NT2/D1 (cell line): Measurements from ENCODE around the gene TMEM165.
A peak's percentile ranks its signal among the peaks of the same experiment; 100 is the strongest.

Experiments used
- DNase-seq: peaks from one replicate; pipeline ENCODE4 v3.0.0-alpha.2; 2011; ENCODE audit warnings: low read depth, low spot score
- H3K27me3 ChIP-seq: 2 replicates; pipeline ENCODE4 v1.6.0; 2011; ENCODE audit warnings: mild to moderate bottlenecking; ENCODE audit not compliant: insufficient read length, insufficient read depth
- H3K36me3 ChIP-seq: 2 replicates; pipeline ENCODE4 v1.6.1; 2011; ENCODE audit warnings: mild to moderate bottlenecking, low read length, mixed read lengths; ENCODE audit not compliant: insufficient read depth, insufficient read length
- H3K4me1 ChIP-seq: 2 replicates; pipeline ENCODE4 v1.5.1; 2011; ENCODE audit not compliant: insufficient read depth, insufficient read length
- H3K4me3 ChIP-seq: 2 replicates; pipeline ENCODE4 v1.5.1; 2011; ENCODE audit warnings: low read depth; ENCODE audit not compliant: insufficient read length
- H3K9ac ChIP-seq: 2 replicates; pipeline ENCODE4 v1.6.0; 2011; ENCODE audit warnings: low read depth; ENCODE audit not compliant: insufficient read length
- H3K9me3 ChIP-seq: 2 replicates; pipeline ENCODE4 v1.5.1; 2011; ENCODE audit warnings: mild to moderate bottlenecking, low read length; ENCODE audit not compliant: insufficient read depth
- SUZ12 ChIP-seq: IDR thresholded peaks from 2 replicates; pipeline ENCODE4 v1.6.1; 2011; ENCODE audit not compliant: insufficient read length, insufficient read depth; ENCODE audit errors: extremely low read depth
- YY1 ChIP-seq: IDR thresholded peaks from 2 replicates; pipeline ENCODE4 v1.6.1; 2011; ENCODE audit not compliant: insufficient read length, insufficient read depth
- ZNF274 ChIP-seq: IDR thresholded peaks from 2 replicates; pipeline ENCODE4 v1.6.1; 2011; ENCODE audit warnings: mild to moderate bottlenecking, low read depth, low read length

The TMEM165 gene

GRCh38 chr4:55386073-55386472 is 9.7 kb upstream of the TMEM165 start:
- DNase-seq: no peak

DNA sequence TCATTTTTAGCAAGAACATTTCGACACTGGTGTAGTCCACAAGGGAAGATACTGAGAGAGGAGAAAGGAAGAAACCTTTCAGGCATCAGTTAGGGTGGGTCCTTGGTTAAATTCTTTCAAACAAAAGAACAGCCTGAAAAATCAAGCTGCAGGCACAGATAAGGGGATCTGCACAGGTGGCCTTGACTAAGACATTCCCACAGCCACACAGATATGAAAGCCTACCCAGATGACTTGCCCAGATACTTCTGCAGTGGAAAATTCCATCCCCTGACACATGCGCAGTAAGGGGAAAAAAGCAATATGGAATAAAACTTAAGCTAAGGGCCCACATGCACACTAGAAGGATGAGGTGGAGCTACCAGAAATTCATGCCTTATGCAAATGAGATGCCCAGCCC is 8.9 kb upstream of the TMEM165 start:
- no peaks in the 10 kb centered on the region for H3K27me3 ChIP-seq
- no peak overlapping the region for H3K4me3 ChIP-seq
- no peak for DNase-seq
- H3K4me1 ChIP-seq: no peaks in the 10 kb centered on the region
- no peaks in the 10 kb centered on the region for H3K9me3 ChIP-seq
- no peak overlapping the region for H3K9ac ChIP-seq
- H3K36me3 ChIP-seq: no peaks in the 10 kb centered on the region
- no peak for TF ChIP-seq SUZ12
- TF ChIP-seq ZNF274: no peak
- no peak for TF ChIP-seq YY1

More at GRCh38 chr4:55386073-55386472, 9.7 kb upstream of the TMEM165 start:
- H3K36me3 ChIP-seq: no peaks in the 10 kb centered on the region
- H3K4me3 ChIP-seq: no peak overlapping the region
- H3K9ac ChIP-seq: no peak overlapping the region
- H3K9me3 ChIP-seq: no peaks in the 10 kb centered on the region
- TF ChIP-seq ZNF274: no peak
- no peak for TF ChIP-seq SUZ12
- no peak for TF ChIP-seq YY1
- H3K27me3 ChIP-seq: no peaks in the 10 kb centered on the region
- H3K4me1 ChIP-seq: no peaks in the 10 kb centered on the region

GRCh38 chr4:55393461-55394320 is 2.1 kb upstream of the TMEM165 start:
- Histone ChIP-seq H3K27me3 (no peaks in the 10 kb centered on the region), H3K4me1 (no peaks in the 10 kb centered on the region), H3K4me3 (no peak overlapping the region), H3K9ac (no peak overlapping the region), H3K36me3 (peaks cover 18% of the 10 kb centered on the region), H3K9me3 (no peaks in the 10 kb centered on the region)
- no peak for TF ChIP-seq YY1
- TF ChIP-seq SUZ12: no peak
- TF ChIP-seq ZNF274: no peak
- no peak for DNase-seq

DNA sequence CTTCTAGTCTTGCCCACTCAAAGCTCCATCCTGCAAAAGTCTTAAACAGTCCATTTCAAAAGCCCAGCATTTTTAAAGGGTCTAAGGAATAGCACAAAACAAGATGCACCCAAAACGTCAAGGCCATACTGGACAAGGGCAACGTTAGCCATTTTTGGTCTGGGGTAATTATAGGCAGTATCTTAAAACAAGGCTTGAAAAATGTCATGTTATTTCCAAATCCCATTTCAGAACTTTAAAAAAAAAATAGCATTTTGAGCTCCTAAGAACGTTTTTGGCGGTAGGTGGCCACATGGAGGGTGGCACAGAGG is 584 bp upstream of the TMEM165 start:
- H3K36me3 ChIP-seq: peaks cover 25% of the 10 kb centered on the region
- TF ChIP-seq YY1 (no peak), SUZ12 (no peak), ZNF274 (no peak)
- no peak for DNase-seq
- H3K4me1 ChIP-seq: no peaks in the 10 kb centered on the region
- H3K9ac ChIP-seq: peak overlapping the region; percentile 90
- H3K4me3 ChIP-seq: peak overlapping the region; percentile 60
- no peaks in the 10 kb centered on the region for H3K27me3 ChIP-seq
- H3K9me3 ChIP-seq: no peaks in the 10 kb centered on the region

GRCh38 chr4:55396308-55397125 is 760 bp downstream of the TMEM165 start:
- peak; percentile 27 for DNase-seq
- TF ChIP-seq SUZ12 (no peak), YY1 (no peak), ZNF274 (no peak)
- peaks cover 34% of the 10 kb centered on the region for H3K36me3 ChIP-seq
- peak overlapping the region; percentile 90 for H3K9ac ChIP-seq
- H3K4me3 ChIP-seq: peak overlapping the region; percentile 60
- no peaks in the 10 kb centered on the region for H3K27me3 ChIP-seq
- no peaks in the 10 kb centered on the region for H3K9me3 ChIP-seq
- H3K4me1 ChIP-seq: no peaks in the 10 kb centered on the region

DNA sequence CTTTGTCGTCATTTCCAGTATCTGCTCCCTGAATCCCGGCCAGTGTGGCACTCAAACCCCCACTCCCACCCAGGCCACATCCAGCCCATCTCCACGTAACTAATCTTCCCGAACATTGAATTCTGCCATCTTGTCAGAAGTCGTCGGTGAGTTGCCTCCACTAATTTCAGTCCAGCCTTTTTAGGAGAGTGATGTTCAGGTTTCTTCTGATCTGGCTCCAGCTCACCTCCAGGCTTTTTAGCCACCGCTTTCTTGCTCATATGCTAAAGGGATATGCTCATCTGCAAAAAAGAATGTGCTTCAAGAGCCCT is 1.3 kb downstream of the TMEM165 start:
- Histone ChIP-seq H3K27me3 (no peaks in the 10 kb centered on the region), H3K4me1 (no peaks in the 10 kb centered on the region), H3K4me3 (peak overlapping the region; percentile 60), H3K9ac (peak overlapping the region; percentile 90), H3K9me3 (no peaks in the 10 kb centered on the region), H3K36me3 (peaks cover 34% of the 10 kb centered on the region)
- no peak for TF ChIP-seq ZNF274
- TF ChIP-seq SUZ12: no peak
- TF ChIP-seq YY1: no peak
- no peak for DNase-seq

GRCh38 chr4:55397520-55398321 is 2.0 kb downstream of the TMEM165 start:
- no peaks in the 10 kb centered on the region for H3K27me3 ChIP-seq
- H3K9me3 ChIP-seq: no peaks in the 10 kb centered on the region
- TF ChIP-seq YY1 (no peak), ZNF274 (no peak), SUZ12 (no peak)
- peaks cover 34% of the 10 kb centered on the region for H3K36me3 ChIP-seq
- DNase-seq: no peak
- H3K9ac ChIP-seq: peak overlapping the region; percentile 90
- H3K4me3 ChIP-seq: peak overlapping the region; percentile 60
- H3K4me1 ChIP-seq: no peaks in the 10 kb centered on the region
